HG03045 (cell line): ENCODE results near the gene DDA1.

Source experiments
- ATAC-seq: cut with Tn5 transposase; IDR thresholded peaks from one replicate; pipeline ENCODE4 v1.9.1; 2021; ENCODE audit warnings: mild to moderate bottlenecking, moderate library complexity; ENCODE audit not compliant: unreplicated experiment

DDA1 gene

GRCh38 chr19:17328517-17329365 is 19.4 kb downstream of the DDA1 start:
- no peak for ATAC-seq

GRCh38 chr19:17329366-17330261 is 20.3 kb downstream of the DDA1 start:
- no peak for ATAC-seq

- no peak for ATAC-seq
Measured at GRCh38 chr19:17330262-17331044, 21.1 kb downstream of the DDA1 start.

GRCh38 chr19:17331045-17331558 is 21.7 kb downstream of the DDA1 start:
- ATAC-seq, result no peak

GRCh38 chr19:17332360-17332676 is 23.0 kb downstream of the DDA1 start:
- ATAC-seq, result no peak

GRCh38 chr19:17332677-17333581 is 23.6 kb downstream of the DDA1 start:
- ATAC-seq, result no peak

- no peak for ATAC-seq
Measured at GRCh38 chr19:17333611-17334413, 24.4 kb downstream of the DDA1 start.

GRCh38 chr19:17334414-17335409 is 25.3 kb downstream of the DDA1 start, which contains the start of gene ANO8:
Gene ANO8 (minus strand): TSS chr19:17334855. CDS start chr19:17334670, 185 bp downstream.
- peak; percentile 55 for ATAC-seq

GRCh38 chr19:17335575-17335974 is 26.2 kb downstream of the DDA1 start:
- no peak for ATAC-seq

GRCh38 chr19:17336872-17337674 is 27.7 kb downstream of the DDA1 start, which contains the start of gene GTPBP3:
Gene GTPBP3 (plus strand): TSS chr19:17337553. CDS start chr19:17337612, 59 bp downstream.
- ATAC-seq, result peak; percentile 76

GRCh38 chr19:17337675-17338432 is 28.5 kb downstream of the DDA1 start:
- ATAC-seq, result peak; percentile 2

GRCh38 chr19:17338433-17339078 is 29.2 kb downstream of the DDA1 start:
- no peak for ATAC-seq

GRCh38 chr19:17339088-17339741 is 29.9 kb downstream of the DDA1 start:
- ATAC-seq, result no peak

GRCh38 chr19:17340302-17340870 is 31.0 kb downstream of the DDA1 start:
- ATAC-seq, result no peak

GRCh38 chr19:17340871-17341357 is 31.6 kb downstream of the DDA1 start:
- ATAC-seq, result no peak
